ENCODE measurements around the gene ADGRL3. TPM values are rescaled to one million over a fixed set of nuclear protein-coding genes. Genes with fewer than 3 reads are reported as not detected.
"Not testable (repeated sequence)": the region's sequence is repeated elsewhere in the genome, so short reads cannot be mapped to it uniquely, and the experiment has no call there.

The ADGRL3 gene
- total and polyA plus RNA-seq, 3 donors from 2014 or later = 11.6 to 21.6 (median 12.8) TPM

- no peaks in the 10 kb centered on the region for H3K9me3 ChIP-seq
- no peaks in the 10 kb centered on the region for H3K4me1 ChIP-seq
- TF ChIP-seq CTCF (IDR thresholded peaks at IDR 0.05) (no peak), POLR2A (IDR thresholded peaks at IDR 0.05) (no peak)
- H3K4me3 ChIP-seq = no peak overlapping the region
- no peak overlapping the region for H3K27ac ChIP-seq
- intact Hi-C loops (cut with DNase I; ENCODE audit: low total_unique reads) = no loop called here
- no peaks in the 10 kb centered on the region for H3K36me3 ChIP-seq (ENCODE audit: low read depth, missing control alignments)
- H3K27me3 ChIP-seq = no peaks in the 10 kb centered on the region
- DNase-seq = no peak
Measured at GRCh38 chr4:61350932-61351331, 150.8 kb downstream of the ADGRL3 start.

DNA sequence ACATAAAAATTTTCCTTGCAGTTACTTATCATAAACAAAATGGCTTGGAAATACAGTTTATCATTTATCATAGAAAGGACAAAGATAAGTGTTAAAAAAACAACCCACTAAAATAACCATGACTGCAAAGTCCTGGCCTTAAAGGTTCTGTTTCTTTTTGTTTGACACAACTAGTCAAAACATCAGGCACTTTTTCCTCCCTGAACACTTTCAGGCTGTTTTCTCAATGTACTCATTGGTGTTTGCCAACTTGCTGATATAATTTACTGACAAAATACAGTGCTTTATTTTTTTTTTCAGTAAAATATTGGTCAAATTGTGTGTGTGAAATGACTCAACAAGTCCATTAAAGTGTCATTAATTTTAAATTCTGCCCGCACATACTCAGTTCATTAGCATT lies 156.6 kb downstream of the ADGRL3 start:
- intact Hi-C loops (cut with DNase I; ENCODE audit: low total_unique reads) = no loop called here
- Histone ChIP-seq H3K36me3 (ENCODE audit: low read depth, missing control alignments) (no peaks in the 10 kb centered on the region), H3K27ac (no peak overlapping the region), H3K27me3 (no peaks in the 10 kb centered on the region), H3K9me3 (no peaks in the 10 kb centered on the region), H3K4me1 (no peaks in the 10 kb centered on the region), H3K4me3 (no peak overlapping the region)
- no peak for DNase-seq
- TF ChIP-seq CTCF (IDR thresholded peaks at IDR 0.05) = no peak
- no peak for TF ChIP-seq POLR2A (IDR thresholded peaks at IDR 0.05)
- 74 to 92% methylated on average over 1 of the region's 1 CpG for WGBS, 2 donors

DNA sequence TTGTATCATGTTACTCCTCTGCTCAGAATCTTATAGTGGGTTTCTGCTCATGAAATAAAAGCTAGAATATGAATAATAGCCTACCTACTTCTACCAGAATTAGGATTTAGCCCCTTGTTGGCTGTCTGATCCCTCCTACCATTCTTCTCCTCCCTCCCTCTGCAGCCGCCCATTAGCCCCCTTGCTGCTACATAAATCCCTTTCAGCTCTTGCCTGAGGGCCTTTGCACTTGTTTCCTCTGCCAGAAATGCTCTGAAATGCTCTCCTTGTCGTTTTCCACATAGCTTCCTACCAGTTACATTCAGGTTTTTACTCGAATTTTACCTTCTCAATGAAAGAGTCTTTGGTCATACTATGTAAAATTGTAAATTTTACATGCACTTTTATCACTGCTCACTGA lies 159.2 kb downstream of the ADGRL3 start:
- H3K36me3 ChIP-seq (ENCODE audit: low read depth, missing control alignments) = no peaks in the 10 kb centered on the region
- no peak overlapping the region for H3K4me3 ChIP-seq
- TF ChIP-seq POLR2A (IDR thresholded peaks at IDR 0.05) = no peak
- TF ChIP-seq CTCF (IDR thresholded peaks at IDR 0.05) = no peak
- H3K27ac ChIP-seq = no peak overlapping the region
- WGBS, 2 donors = 65 to 70% methylated on average over 3 of the region's 3 CpGs
- H3K27me3 ChIP-seq = no peaks in the 10 kb centered on the region
- H3K4me1 ChIP-seq = no peaks in the 10 kb centered on the region
- intact Hi-C loops (cut with DNase I; ENCODE audit: low total_unique reads) = no loop called here
- no peak for DNase-seq
- no peaks in the 10 kb centered on the region for H3K9me3 ChIP-seq

- 90% methylated on average over 19 to 26 of the region's 26 CpGs for WGBS, 2 donors
- H3K9me3 ChIP-seq; DNase-seq; H3K27me3 ChIP-seq; H3K4me3 ChIP-seq; H3K27ac ChIP-seq; intact Hi-C loops (cut with DNase I; ENCODE audit: low total_unique reads); H3K36me3 ChIP-seq (ENCODE audit: low read depth, missing control alignments); H3K4me1 ChIP-seq: not testable (repeated sequence)
Measured at GRCh38 chr4:61372817-61373216, 172.7 kb downstream of the ADGRL3 start.

- WGBS, 2 donors = 77 to 81% methylated on average over 1 of the region's 1 CpG
- no peak for DNase-seq
- no peak overlapping the region for H3K27ac ChIP-seq
Measured at GRCh38 chr4:61373901-61374440, 173.8 kb downstream of the ADGRL3 start.

More at GRCh38 chr4:61373901-61374440, 173.8 kb downstream of the ADGRL3 start:
- Histone ChIP-seq H3K36me3 (ENCODE audit: low read depth, missing control alignments) (no peaks in the 10 kb centered on the region), H3K27me3 (no peaks in the 10 kb centered on the region), H3K4me1 (no peaks in the 10 kb centered on the region), H3K4me3 (no peak overlapping the region), H3K9me3 (no peaks in the 10 kb centered on the region)
- TF ChIP-seq CTCF (IDR thresholded peaks at IDR 0.05) (no peak), POLR2A (IDR thresholded peaks at IDR 0.05) (no peak)
- intact Hi-C loops (cut with DNase I; ENCODE audit: low total_unique reads) = no loop called here
